Chondrocyte (in vitro differentiated cells): ENCODE results near the gene SPDYE1. TPM values are rescaled to one million over a fixed set of nuclear protein-coding genes. Genes with fewer than 3 reads are reported as not detected.
A peak's percentile ranks its signal among the peaks of the same experiment; 100 is the strongest.
"Not testable (repeated sequence)": the region's sequence is repeated elsewhere in the genome, so short reads cannot be mapped to it uniquely, and the experiment has no call there.

ENCODE experiments used
- DNase-seq: peaks from one replicate; pipeline ENCODE4 v3.0.0; 2021; ENCODE audit warnings: mixed read lengths, low spot score
- H3K27ac Mint-ChIP-seq: one replicate; pipeline ENCODE4 v1.8.0; 2021; ENCODE audit warnings: mild to moderate bottlenecking, moderate library complexity, mixed read lengths; ENCODE audit not compliant: unreplicated experiment
- H3K27me3 Mint-ChIP-seq: 2 replicates; pipeline ENCODE4 v1.8.0; 2021; ENCODE audit warnings: low read depth, mixed read lengths
- H3K36me3 Mint-ChIP-seq: 2 replicates; pipeline ENCODE4 v1.8.0; 2021; ENCODE audit warnings: low read depth, mixed read lengths
- H3K4me1 Mint-ChIP-seq: 2 replicates; pipeline ENCODE4 v1.8.0; 2021; ENCODE audit warnings: low read depth, mild to moderate bottlenecking, mixed read lengths
- H3K4me3 Mint-ChIP-seq: one replicate; pipeline ENCODE4 v1.8.0; 2021; ENCODE audit warnings: mild to moderate bottlenecking, moderate library complexity, mixed read lengths; ENCODE audit not compliant: unreplicated experiment
- H3K9me3 Mint-ChIP-seq: 2 replicates; pipeline ENCODE4 v1.8.0; 2021; ENCODE audit warnings: low read depth, mixed read lengths
- CTCF ChIP-seq: fragments of 200-600 bp; sonication (generic); IDR thresholded peaks from 2 replicates; pipeline ENCODE4 v1.5.0; 2021; ENCODE audit warnings: antibody characterized with exemption, mild to moderate bottlenecking, moderate library complexity
- total RNA-seq: library from RNA; stranded (reverse); gene quantifications from 3 replicates; pipeline ENCODE4 v1.2.1, GENCODE V29; 2021

SPDYE1 gene
- total RNA-seq, 1 donor from 2014 or later: not detected

- not testable (repeated sequence) for H3K4me3 Mint-ChIP-seq, DNase-seq, H3K27me3 Mint-ChIP-seq, H3K36me3 Mint-ChIP-seq, H3K9me3 Mint-ChIP-seq, H3K27ac Mint-ChIP-seq, H3K4me1 Mint-ChIP-seq
These were observed 40.9 kb downstream of the SPDYE1 start for GRCh38 chr7:44038553-44038952.

GRCh38 chr7:44038961-44039558 is 41.4 kb downstream of the SPDYE1 start:
- not testable (repeated sequence) for DNase-seq, H3K36me3 Mint-ChIP-seq, H3K9me3 Mint-ChIP-seq, H3K27me3 Mint-ChIP-seq, H3K4me1 Mint-ChIP-seq
- H3K27ac Mint-ChIP-seq: peak overlapping the region; percentile 27
- H3K4me3 Mint-ChIP-seq: peak overlapping the region; percentile 64

GRCh38 chr7:44039800-44040492 is 42.2 kb downstream of the SPDYE1 start:
- peak overlapping the region; percentile 12 for H3K4me3 Mint-ChIP-seq
- not testable (repeated sequence) for DNase-seq, H3K9me3 Mint-ChIP-seq, H3K4me1 Mint-ChIP-seq, H3K27me3 Mint-ChIP-seq, H3K36me3 Mint-ChIP-seq, H3K27ac Mint-ChIP-seq

- H3K4me1 Mint-ChIP-seq: peaks cover 12% of the 10 kb centered on the region
- H3K27ac Mint-ChIP-seq, H3K9me3 Mint-ChIP-seq, DNase-seq, H3K36me3 Mint-ChIP-seq, H3K27me3 Mint-ChIP-seq: not testable (repeated sequence)
- peak overlapping the region; percentile 45 for H3K4me3 Mint-ChIP-seq
- peak; percentile 56 for TF ChIP-seq CTCF
These were observed 42.8 kb downstream of the SPDYE1 start for GRCh38 chr7:44040493-44040891.

- TF ChIP-seq CTCF: no peak
- H3K27ac Mint-ChIP-seq: no peak overlapping the region
These were observed 44.5 kb downstream of the SPDYE1 start for GRCh38 chr7:44042221-44042620.

GRCh38 chr7:44043902-44044301 is 46.2 kb downstream of the SPDYE1 start:
- Mint-ChIP-seq H3K4me1 (peaks cover 37% of the 10 kb centered on the region), H3K36me3 (no peaks in the 10 kb centered on the region), H3K4me3 (peak overlapping the region; percentile 81), H3K9me3 (no peaks in the 10 kb centered on the region), H3K27me3 (no peaks in the 10 kb centered on the region), H3K27ac (peak overlapping the region; percentile 84)
- DNase-seq: no peak
- TF ChIP-seq CTCF: no peak

More at GRCh38 chr7:44042221-44042620, 44.5 kb downstream of the SPDYE1 start:
- no peak overlapping the region for H3K4me3 Mint-ChIP-seq
- H3K27me3 Mint-ChIP-seq: no peaks in the 10 kb centered on the region
- DNase-seq: no peak
- no peaks in the 10 kb centered on the region for H3K36me3 Mint-ChIP-seq
- H3K4me1 Mint-ChIP-seq: peaks cover 29% of the 10 kb centered on the region
- H3K9me3 Mint-ChIP-seq: no peaks in the 10 kb centered on the region
